SU-DHL-6 (cell line): ENCODE measurements around the gene HIPK3.

Source experiments
- H2AFZ ChIP-seq: fragments of 200-600 bp; sonication (generic); 2 replicates; pipeline ENCODE4 v1.6.1; 2014; ENCODE audit warnings: low read depth, mild to moderate bottlenecking, moderate library complexity, mixed read lengths, antibody characterized with exemption, low read length; ENCODE audit not compliant: severe bottlenecking
- H3F3A ChIP-seq: fragments of 200-600 bp; shearing (Covaris generic); 2 replicates; pipeline ENCODE4 v1.6.0; 2016; ENCODE audit warnings: antibody characterized with exemption, mild to moderate bottlenecking; ENCODE audit not compliant: insufficient read depth
- H3K27ac ChIP-seq: fragments of 200-600 bp; sonication (generic); 2 replicates; pipeline ENCODE4 v1.5.1; 2016; ENCODE audit warnings: low read depth, mild to moderate bottlenecking, low read length, moderate library complexity, mixed read lengths
- H3K27me3 ChIP-seq: fragments of 200-600 bp; sonication (generic), shearing (Covaris generic); 2 replicates; pipeline ENCODE4 v1.6.0; 2014; ENCODE audit warnings: mild to moderate bottlenecking, low read length
- H3K36me3 ChIP-seq: fragments of 200-600 bp; sonication (generic); 2 replicates; pipeline ENCODE4 v1.6.1; 2014; ENCODE audit warnings: mild to moderate bottlenecking, low read length, mixed read lengths
- H3K4me2 ChIP-seq: fragments of 300-600, 200-600 bp; shearing (Covaris generic), sonication (generic); 2 replicates; pipeline ENCODE4 v1.6.0; 2014; ENCODE audit warnings: low read length, low read depth, mild to moderate bottlenecking; ENCODE audit not compliant: poor library complexity, severe bottlenecking
- H3K4me3 ChIP-seq: fragments of 200-600 bp; sonication (generic); 2 replicates; pipeline ENCODE4 v1.5.1; 2014; ENCODE audit warnings: antibody characterized with exemption, low read length, mild to moderate bottlenecking, mixed read lengths; ENCODE audit not compliant: insufficient read depth, poor library complexity, severe bottlenecking
- H3K79me2 ChIP-seq: fragments of 200-600 bp; sonication (generic); 2 replicates; pipeline ENCODE4 v1.6.1; 2014; ENCODE audit warnings: mild to moderate bottlenecking, low read length, moderate library complexity; ENCODE audit not compliant: insufficient read depth
- H3K9ac ChIP-seq: fragments of 200-600 bp; sonication (generic); 2 replicates; pipeline ENCODE4 v1.7.0; 2014; ENCODE audit warnings: mild to moderate bottlenecking, low read length
- H3K9me2 ChIP-seq: fragments of 200-600 bp; sonication (generic); replicated peaks from 2 replicates; pipeline ENCODE4 v1.6.1; 2014; ENCODE audit warnings: low read length; ENCODE audit not compliant: insufficient read depth
- H3K9me3 ChIP-seq: fragments of 200-600 bp; sonication (generic); 2 replicates; pipeline ENCODE4 v1.6.1; 2014; ENCODE audit warnings: low read length, mixed read lengths; ENCODE audit not compliant: insufficient read depth
- H4K20me1 ChIP-seq: fragments of 200-600 bp; sonication (generic); 2 replicates; pipeline ENCODE4 v1.6.1; 2014; ENCODE audit warnings: low read depth, mild to moderate bottlenecking, antibody characterized with exemption, low read length, moderate library complexity, mixed read lengths
- EZH2phosphoT487 ChIP-seq: fragments of 200-600 bp; sonication (generic), shearing (Covaris generic); conservative IDR thresholded peaks from 2 replicates; pipeline ENCODE4 v1.6.1; 2018; ENCODE audit warnings: mild to moderate bottlenecking, antibody characterized with exemption, low read length, moderate library complexity, mixed read lengths
- TF ChIP-seq, protein P1 (sequence below): fragments of 200-600 bp; sonication (generic); IDR thresholded peaks from one replicate; pipeline ENCODE4 v1.5.1; 2017; ENCODE audit warnings: antibody characterized with exemption, mild to moderate bottlenecking, low read length, moderate library complexity; ENCODE audit not compliant: insufficient read depth, poor library complexity, severe bottlenecking

HIPK3 gene

DNA sequence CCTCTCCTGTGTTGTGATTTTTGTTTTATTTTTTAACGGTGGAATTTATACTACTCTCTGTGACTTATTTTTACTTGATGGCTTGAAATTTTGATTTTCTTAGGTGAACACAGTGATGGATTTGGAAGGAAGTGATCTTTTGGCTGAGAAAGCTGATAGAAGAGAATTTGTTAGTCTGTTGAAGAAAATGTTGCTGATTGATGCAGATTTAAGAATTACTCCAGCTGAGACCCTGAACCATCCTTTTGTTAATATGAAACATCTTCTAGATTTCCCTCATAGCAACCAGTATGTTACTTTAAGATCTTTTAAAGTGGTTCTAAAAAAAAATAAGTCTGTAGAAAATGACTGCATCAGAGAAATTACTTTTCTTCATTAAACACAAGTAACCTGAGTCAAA lies 82.1 kb downstream of the HIPK3 start:
- Histone ChIP-seq H3K79me2 (no peaks in the 10 kb centered on the region), H3K36me3 (no peaks in the 10 kb centered on the region), H3K27ac (no peak overlapping the region), H2AFZ (no peak overlapping the region), H3F3A (no peaks in the 10 kb centered on the region), H3K9me3 (no peaks in the 10 kb centered on the region), H4K20me1 (no peaks in the 10 kb centered on the region), H3K4me2 (no peak overlapping the region), H3K27me3 (no peaks in the 10 kb centered on the region), H3K9ac (no peak overlapping the region), H3K9me2 (no peaks in the 10 kb centered on the region), H3K4me3 (no peak overlapping the region)
- TF ChIP-seq EZH2phosphoT487: no peak
- TF ChIP-seq, protein P1, sequence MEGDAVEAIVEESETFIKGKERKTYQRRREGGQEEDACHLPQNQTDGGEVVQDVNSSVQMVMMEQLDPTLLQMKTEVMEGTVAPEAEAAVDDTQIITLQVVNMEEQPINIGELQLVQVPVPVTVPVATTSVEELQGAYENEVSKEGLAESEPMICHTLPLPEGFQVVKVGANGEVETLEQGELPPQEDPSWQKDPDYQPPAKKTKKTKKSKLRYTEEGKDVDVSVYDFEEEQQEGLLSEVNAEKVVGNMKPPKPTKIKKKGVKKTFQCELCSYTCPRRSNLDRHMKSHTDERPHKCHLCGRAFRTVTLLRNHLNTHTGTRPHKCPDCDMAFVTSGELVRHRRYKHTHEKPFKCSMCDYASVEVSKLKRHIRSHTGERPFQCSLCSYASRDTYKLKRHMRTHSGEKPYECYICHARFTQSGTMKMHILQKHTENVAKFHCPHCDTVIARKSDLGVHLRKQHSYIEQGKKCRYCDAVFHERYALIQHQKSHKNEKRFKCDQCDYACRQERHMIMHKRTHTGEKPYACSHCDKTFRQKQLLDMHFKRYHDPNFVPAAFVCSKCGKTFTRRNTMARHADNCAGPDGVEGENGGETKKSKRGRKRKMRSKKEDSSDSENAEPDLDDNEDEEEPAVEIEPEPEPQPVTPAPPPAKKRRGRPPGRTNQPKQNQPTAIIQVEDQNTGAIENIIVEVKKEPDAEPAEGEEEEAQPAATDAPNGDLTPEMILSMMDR: no peak

DNA sequence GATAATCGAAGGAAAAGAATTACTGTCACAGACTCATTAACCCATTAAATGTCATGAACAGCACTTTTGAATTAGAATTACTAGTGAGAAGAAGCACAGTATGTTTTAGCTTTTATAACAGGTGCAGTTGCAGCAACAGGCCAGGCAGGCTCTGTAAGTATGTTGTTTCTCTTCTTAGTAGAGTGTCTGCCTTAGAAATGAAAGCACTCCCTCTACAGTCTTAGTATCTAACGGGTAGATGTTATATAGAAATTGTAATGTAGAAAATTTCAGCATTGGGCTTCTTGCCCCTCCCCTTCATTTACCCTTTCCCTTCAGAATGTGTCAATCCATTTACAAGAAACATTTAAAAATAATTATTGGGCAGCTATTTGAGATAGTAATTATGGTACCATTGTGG lies 87.4 kb downstream of the HIPK3 start:
- Histone ChIP-seq H3K79me2 (no peaks in the 10 kb centered on the region), H3K9me3 (no peaks in the 10 kb centered on the region), H3F3A (no peaks in the 10 kb centered on the region), H3K36me3 (no peaks in the 10 kb centered on the region), H4K20me1 (no peaks in the 10 kb centered on the region), H3K9ac (no peak overlapping the region), H3K4me2 (no peak overlapping the region), H3K9me2 (no peaks in the 10 kb centered on the region), H3K4me3 (no peak overlapping the region), H3K27ac (no peak overlapping the region), H3K27me3 (no peaks in the 10 kb centered on the region), H2AFZ (no peak overlapping the region)
- TF ChIP-seq, protein P1: no peak
- no peak for TF ChIP-seq EZH2phosphoT487

DNA sequence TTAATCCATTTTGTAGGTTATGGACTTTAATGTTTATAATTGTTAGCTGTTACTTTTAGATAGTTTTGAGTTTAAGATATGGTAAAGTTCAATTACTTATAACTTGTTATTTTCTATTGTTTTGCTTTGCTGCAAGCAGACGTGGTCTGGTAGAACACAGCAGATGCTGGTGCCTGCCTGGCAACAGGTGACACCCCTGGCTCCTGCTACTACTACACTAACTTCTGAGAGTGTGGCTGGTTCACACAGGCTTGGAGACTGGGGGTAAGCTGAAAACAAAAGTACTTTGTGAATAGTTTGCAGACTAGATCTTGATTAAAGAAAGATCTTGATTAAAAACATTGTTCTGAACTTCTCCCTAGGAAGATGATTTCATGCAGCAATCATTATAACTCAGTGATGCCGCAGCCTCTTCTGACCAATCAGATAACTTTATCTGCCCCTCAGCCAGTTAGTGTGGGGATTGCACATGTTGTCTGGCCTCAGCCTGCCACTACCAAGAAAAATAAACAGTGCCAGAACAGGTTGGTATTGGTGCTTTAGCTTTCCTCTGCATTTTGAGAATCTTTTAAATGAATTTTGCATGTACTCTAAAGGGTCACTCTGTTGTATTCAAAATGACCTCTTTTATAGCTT lies 90.4 kb downstream of the HIPK3 start:
- Histone ChIP-seq H2AFZ (no peak overlapping the region), H3K4me2 (no peak overlapping the region), H3K4me3 (no peak overlapping the region), H3K27me3 (no peaks in the 10 kb centered on the region), H3K9ac (no peak overlapping the region), H3K36me3 (no peaks in the 10 kb centered on the region), H3F3A (no peaks in the 10 kb centered on the region), H3K27ac (no peak overlapping the region), H4K20me1 (no peaks in the 10 kb centered on the region), H3K79me2 (no peaks in the 10 kb centered on the region), H3K9me3 (no peaks in the 10 kb centered on the region), H3K9me2 (no peaks in the 10 kb centered on the region)
- TF ChIP-seq, protein P1: no peak
- TF ChIP-seq EZH2phosphoT487: no peak
